Loucy (cell line): Measurements from ENCODE around the gene TSLP.

Source experiments
- H2AFZ ChIP-seq: fragments of 200-600 bp; sonication (generic); 2 replicates; pipeline ENCODE4 v1.6.0; 2016; ENCODE audit warnings: antibody characterized with exemption, mild to moderate bottlenecking, low read length, moderate library complexity
- H3F3A ChIP-seq: fragments of 200-600 bp; 2 replicates; pipeline ENCODE4 v1.6.0; 2016; ENCODE audit warnings: antibody characterized with exemption, low read depth, mild to moderate bottlenecking
- H3K27me3 ChIP-seq: fragments of 200-600 bp; sonication (generic); 2 replicates; pipeline ENCODE4 v1.6.1; 2014; ENCODE audit warnings: low read length, mild to moderate bottlenecking; ENCODE audit not compliant: insufficient read depth, poor library complexity, severe bottlenecking
- H3K36me3 ChIP-seq: fragments of 200-600 bp; sonication (generic); 2 replicates; pipeline ENCODE4 v1.6.1; 2016; ENCODE audit warnings: low read length; ENCODE audit not compliant: insufficient read depth
- H3K4me1 ChIP-seq: fragments of 200-600 bp; sonication (generic); 2 replicates; pipeline ENCODE4 v1.5.1; 2014; ENCODE audit warnings: low read length, mild to moderate bottlenecking; ENCODE audit not compliant: insufficient read depth, poor library complexity, severe bottlenecking
- H3K4me2 ChIP-seq: fragments of 200-600 bp; sonication (generic); 2 replicates; pipeline ENCODE4 v1.6.0; 2014; ENCODE audit warnings: antibody characterized with exemption, low read length, low read depth, mild to moderate bottlenecking; ENCODE audit not compliant: poor library complexity, severe bottlenecking
- H3K4me3 ChIP-seq: fragments of 200-600 bp; sonication (generic); 2 replicates; pipeline ENCODE4 v1.5.1; 2014; ENCODE audit warnings: low read length, mild to moderate bottlenecking, mixed read lengths; ENCODE audit not compliant: poor library complexity, severe bottlenecking
- H3K79me2 ChIP-seq: fragments of 200-600 bp; sonication (generic); 2 replicates; pipeline ENCODE4 v1.6.1; 2014; ENCODE audit warnings: low read length; ENCODE audit not compliant: insufficient read depth
- H3K9ac ChIP-seq: fragments of 200-600 bp; sonication (generic); 2 replicates; pipeline ENCODE4 v1.6.0; 2014; ENCODE audit warnings: mild to moderate bottlenecking, low read depth, low read length, moderate library complexity; ENCODE audit not compliant: poor library complexity, severe bottlenecking
- H3K9me2 ChIP-seq: fragments of 200-600 bp; sonication (generic); replicated peaks from 2 replicates; pipeline ENCODE4 v1.6.1; 2016; ENCODE audit warnings: low read depth, low read length, mixed read lengths
- H3K9me3 ChIP-seq: fragments of 200-600 bp; sonication (generic); 2 replicates; pipeline ENCODE4 v1.6.1; 2014; ENCODE audit warnings: mild to moderate bottlenecking, antibody characterized with exemption, low read length, low read depth; ENCODE audit not compliant: insufficient read depth
- H4K20me1 ChIP-seq: fragments of 200-600 bp; sonication (generic); 2 replicates; pipeline ENCODE4 v1.6.0; 2014; ENCODE audit warnings: antibody characterized with exemption, low read length, mild to moderate bottlenecking; ENCODE audit not compliant: insufficient read depth, poor library complexity, severe bottlenecking
- EZH2phosphoT487 ChIP-seq: fragments of 200-600 bp; IDR thresholded peaks from 2 replicates; pipeline ENCODE4 v1.6.1; 2018; ENCODE audit warnings: antibody characterized with exemption, mild to moderate bottlenecking, moderate library complexity, borderline replicate concordance
- TF ChIP-seq, protein P1 (sequence below): fragments of 200-600 bp; sonication (generic); conservative IDR thresholded peaks from 2 replicates; pipeline ENCODE4 v1.5.1; 2014; ENCODE audit warnings: mild to moderate bottlenecking, antibody characterized with exemption, low read length

TSLP gene

DNA sequence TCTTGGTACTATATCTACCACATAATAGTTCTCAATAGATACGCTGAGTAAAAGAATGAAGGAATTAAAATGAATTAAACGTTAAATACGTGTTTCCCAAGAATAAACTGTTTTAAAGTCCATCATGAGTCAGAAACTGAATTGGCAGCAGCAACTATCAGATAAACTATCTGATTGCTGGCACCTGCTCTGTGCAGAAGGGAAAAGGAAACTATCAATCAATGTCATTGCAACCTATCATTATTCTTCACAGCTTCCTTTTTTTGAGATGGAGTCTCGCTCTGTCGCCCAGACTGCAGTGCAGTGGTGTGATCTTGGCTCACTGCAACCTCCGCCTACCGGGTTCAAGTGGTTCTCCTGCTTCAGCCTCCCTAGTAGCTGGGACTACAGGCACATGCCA is 11.8 kb downstream of the TSLP start:
- no peaks in the 10 kb centered on the region for H3K27me3 ChIP-seq
- no peak overlapping the region for H3K9ac ChIP-seq
- H3K4me2 ChIP-seq, result no peak overlapping the region
- no peaks in the 10 kb centered on the region for H4K20me1 ChIP-seq
- no peaks in the 10 kb centered on the region for H3K36me3 ChIP-seq
- H2AFZ ChIP-seq, result no peak overlapping the region
- H3K9me3 ChIP-seq, result 0 out of 2 replicates have a peak, but pooled peaks cover 5% of the 10 kb centered on the region
- H3K79me2 ChIP-seq, result no peaks in the 10 kb centered on the region
- no peaks in the 10 kb centered on the region for H3F3A ChIP-seq
- no peak for TF ChIP-seq EZH2phosphoT487
- TF ChIP-seq, protein P1, sequence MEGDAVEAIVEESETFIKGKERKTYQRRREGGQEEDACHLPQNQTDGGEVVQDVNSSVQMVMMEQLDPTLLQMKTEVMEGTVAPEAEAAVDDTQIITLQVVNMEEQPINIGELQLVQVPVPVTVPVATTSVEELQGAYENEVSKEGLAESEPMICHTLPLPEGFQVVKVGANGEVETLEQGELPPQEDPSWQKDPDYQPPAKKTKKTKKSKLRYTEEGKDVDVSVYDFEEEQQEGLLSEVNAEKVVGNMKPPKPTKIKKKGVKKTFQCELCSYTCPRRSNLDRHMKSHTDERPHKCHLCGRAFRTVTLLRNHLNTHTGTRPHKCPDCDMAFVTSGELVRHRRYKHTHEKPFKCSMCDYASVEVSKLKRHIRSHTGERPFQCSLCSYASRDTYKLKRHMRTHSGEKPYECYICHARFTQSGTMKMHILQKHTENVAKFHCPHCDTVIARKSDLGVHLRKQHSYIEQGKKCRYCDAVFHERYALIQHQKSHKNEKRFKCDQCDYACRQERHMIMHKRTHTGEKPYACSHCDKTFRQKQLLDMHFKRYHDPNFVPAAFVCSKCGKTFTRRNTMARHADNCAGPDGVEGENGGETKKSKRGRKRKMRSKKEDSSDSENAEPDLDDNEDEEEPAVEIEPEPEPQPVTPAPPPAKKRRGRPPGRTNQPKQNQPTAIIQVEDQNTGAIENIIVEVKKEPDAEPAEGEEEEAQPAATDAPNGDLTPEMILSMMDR, result no peak
- no peaks in the 10 kb centered on the region for H3K9me2 ChIP-seq
- no peaks in the 10 kb centered on the region for H3K4me1 ChIP-seq
- H3K4me3 ChIP-seq, result no peak overlapping the region

DNA sequence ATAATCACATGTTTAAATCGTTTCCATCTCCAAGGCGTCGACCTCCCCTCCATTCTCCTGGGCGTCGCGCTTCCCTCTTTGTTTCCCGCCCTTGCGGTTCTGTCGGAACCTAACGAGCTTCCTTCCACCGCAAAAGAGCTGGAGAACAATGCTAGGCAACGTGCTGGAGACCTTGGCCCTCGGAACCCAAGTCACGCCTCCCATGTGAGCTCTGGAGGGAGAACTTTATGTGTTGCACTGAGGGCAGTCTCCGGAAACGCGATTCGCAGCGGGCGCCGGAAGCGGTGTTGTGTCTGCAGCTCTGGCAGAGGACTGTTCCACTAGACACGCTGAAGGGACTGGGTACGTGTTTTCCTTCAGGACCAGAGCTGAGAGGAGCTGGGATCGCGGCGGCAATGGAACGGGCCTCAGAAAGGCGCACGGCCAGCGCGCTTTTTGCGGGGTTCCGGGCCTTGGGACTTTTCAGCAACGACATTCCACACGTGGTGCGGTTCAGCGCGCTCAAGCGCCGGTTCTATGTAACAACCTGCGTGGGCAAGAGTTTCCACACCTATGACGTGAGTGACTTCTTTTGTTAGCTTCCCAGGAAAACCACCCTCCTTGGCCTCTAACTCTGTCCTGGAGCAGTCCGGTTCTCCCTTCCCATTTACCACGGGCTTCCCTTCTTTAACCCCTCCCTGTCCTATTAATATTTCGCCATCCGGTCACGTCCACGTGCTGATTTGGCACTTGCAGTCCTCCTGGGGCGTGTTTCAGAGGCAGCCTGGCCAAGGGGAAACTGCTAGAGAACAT is 20.7 kb downstream of the TSLP start, which contains the start of gene WDR36:
Gene WDR36 (plus strand): TSS at position 287 of the 792 bp plus-strand sequence. CDS start 109 bp downstream, at position 396.
- TF ChIP-seq, protein P1, result no peak
- no peak for TF ChIP-seq EZH2phosphoT487
- Histone ChIP-seq H3K9me2 (no peaks in the 10 kb centered on the region), H3K36me3 (no peaks in the 10 kb centered on the region; the same call in 1 of the 2 replicates), H3K9me3 (no peaks in the 10 kb centered on the region), H3K4me3 (peak within 1 kb of the TSS; percentile 90), H3F3A (no peaks in the 10 kb centered on the region), H3K79me2 (peaks cover 36% of the 10 kb centered on the region), H3K27me3 (no peaks in the 10 kb centered on the region), H4K20me1 (peaks cover 20% of the 10 kb centered on the region), H2AFZ (peak within 1 kb of the TSS; percentile 96), H3K4me2 (peak within 1 kb of the TSS; percentile 70), H3K9ac (peak within 1 kb of the TSS; percentile 72), H3K4me1 (peaks cover 7% of the 10 kb centered on the region)

DNA sequence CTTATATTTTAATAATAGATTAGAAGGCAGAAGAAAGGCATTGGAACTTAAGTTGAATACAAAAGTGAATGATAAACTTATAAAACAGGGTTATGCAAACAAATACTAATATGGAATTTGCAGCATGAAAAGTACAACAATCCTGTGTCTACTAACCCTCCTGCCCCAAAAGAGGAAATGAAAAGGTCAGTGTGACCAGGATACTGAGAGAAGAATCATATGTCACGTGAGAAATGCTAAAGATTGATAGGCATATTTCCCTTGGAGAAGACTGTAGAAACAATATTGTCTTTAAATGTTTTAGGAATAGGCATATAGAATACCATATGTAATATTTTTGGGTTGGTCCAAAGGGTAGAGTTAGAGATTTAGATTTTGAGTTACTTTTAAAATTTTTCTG is 24.5 kb downstream of the TSLP start:
- Histone ChIP-seq H3K4me3 (no peak overlapping the region), H4K20me1 (peaks cover 20% of the 10 kb centered on the region), H2AFZ (no peak overlapping the region), H3K79me2 (peaks cover 36% of the 10 kb centered on the region), H3F3A (no peaks in the 10 kb centered on the region), H3K36me3 (peaks cover 16% of the 10 kb centered on the region; the same call in 1 of the 2 replicates), H3K9me3 (no peaks in the 10 kb centered on the region), H3K9me2 (no peaks in the 10 kb centered on the region), H3K4me2 (peak overlapping the region; percentile 70), H3K9ac (no peak overlapping the region), H3K4me1 (peaks cover 11% of the 10 kb centered on the region), H3K27me3 (no peaks in the 10 kb centered on the region)
- no peak for TF ChIP-seq EZH2phosphoT487
- TF ChIP-seq, protein P1, result no peak
